OCI-LY7 (cell line): ENCODE results near the gene RYK. TPM values are rescaled to one million over a fixed set of nuclear protein-coding genes. Genes with fewer than 3 reads are reported as not detected.
A peak's percentile ranks its signal among the peaks of the same experiment; 100 is the strongest.

Experiments
- BruUV-seq: library from RNA; stranded (reverse); fragments of 400-500 nt; replicated peaks from 2 replicates; lab custom pipeline; 2021; lab: Mats Ljungman, UMichigan
- CTCF ChIA-PET: fragments of 300-600 bp; sonication (Branson Sonifier 250); formaldehyde crosslinking; loops from one replicate; lab custom pipeline; 2022; ENCODE audit warnings: antibody characterized with exemption; ENCODE audit not compliant: unreplicated experiment; lab: Charles Lee
- POLR2A ChIA-PET: fragments of 300-600 bp; sonication (Branson Sonifier 250); formaldehyde crosslinking; loops from one replicate; lab custom pipeline; 2022; ENCODE audit warnings: antibody characterized with exemption; lab: Charles Lee
- DNase-seq: peaks from one replicate; pipeline ENCODE4 v3.0.0-alpha.2; 2015; ENCODE audit warnings: low spot score
- H2AFZ ChIP-seq: fragments of 200-600 bp; sonication (generic), shearing (Covaris generic); 2 replicates; pipeline ENCODE4 v1.6.1; 2014; ENCODE audit warnings: mild to moderate bottlenecking, antibody characterized with exemption, low read length, moderate library complexity
- H3K27ac ChIP-seq: fragments of 200-600 bp; sonication (generic); 2 replicates; pipeline ENCODE4 v1.5.1; 2014; ENCODE audit warnings: mixed run types, low read depth, mild to moderate bottlenecking, moderate library complexity, low read length, inconsistent platforms; ENCODE audit not compliant: poor library complexity, severe bottlenecking
- H3K36me3 ChIP-seq: fragments of 200-600 bp; sonication (generic); 2 replicates; pipeline ENCODE4 v1.6.1; 2014; ENCODE audit warnings: mild to moderate bottlenecking, antibody characterized with exemption, low read length, moderate library complexity, mixed read lengths; ENCODE audit not compliant: insufficient read depth
- H3K4me1 ChIP-seq: fragments of 200-600 bp; sonication (generic); 2 replicates; pipeline ENCODE4 v1.5.1; 2014; ENCODE audit warnings: mild to moderate bottlenecking, low read length; ENCODE audit not compliant: insufficient read depth, poor library complexity, severe bottlenecking
- H3K4me2 ChIP-seq: fragments of 200-600 bp; sonication (generic); 2 replicates; pipeline ENCODE4 v1.6.1; 2014; ENCODE audit warnings: mild to moderate bottlenecking, low read length
- H3K4me3 ChIP-seq: fragments of 200-600 bp; sonication (generic); 2 replicates; pipeline ENCODE4 v1.5.1; 2014; ENCODE audit warnings: mild to moderate bottlenecking, low read depth, low read length; ENCODE audit not compliant: poor library complexity, severe bottlenecking
- H3K79me2 ChIP-seq: fragments of 200-600 bp; sonication (generic); 2 replicates; pipeline ENCODE4 v1.6.1; 2016; ENCODE audit warnings: low read depth, mild to moderate bottlenecking, low read length, moderate library complexity, mixed read lengths; ENCODE audit not compliant: insufficient read depth
- H3K9me2 ChIP-seq: fragments of 200-600 bp; sonication (generic); 2 replicates; pipeline ENCODE4 v1.6.1; 2016; ENCODE audit warnings: mild to moderate bottlenecking, low read length, mixed read lengths; ENCODE audit not compliant: insufficient read depth
- H3K9me3 ChIP-seq: fragments of 200-600 bp; sonication (generic); 2 replicates; pipeline ENCODE4 v1.6.1; 2014; ENCODE audit warnings: mild to moderate bottlenecking, mixed run types, low read length, mixed read lengths
- H4K20me1 ChIP-seq: fragments of 200-600 bp; sonication (generic); 2 replicates; pipeline ENCODE4 v1.6.1; 2014; ENCODE audit warnings: mild to moderate bottlenecking, antibody characterized with exemption, low read length, moderate library complexity, mixed read lengths; ENCODE audit not compliant: insufficient read depth
- EZH2phosphoT487 ChIP-seq: fragments of 200-600 bp; sonication (generic); IDR thresholded peaks from 2 replicates; pipeline ENCODE4 v1.6.1; 2018; ENCODE audit warnings: low read depth, borderline replicate concordance, mild to moderate bottlenecking, mixed run types, antibody characterized with exemption, low read length, moderate library complexity, mixed read lengths
- intact Hi-C: fragments of 100-400 bp; cut with micrococcal nuclease; formaldehyde crosslinking; loops from one replicate; pipeline ENCODE4 v1.10.0; 2022; ENCODE audit not compliant: unreplicated experiment
- total RNA-seq, 2 experiments: library from RNA; depleted of rRNA in 1 of 2; stranded (reverse); fragments of >200 nt in 1 of 2; shearing (Covaris generic) in 1 of 2; gene quantifications; 2 replicates each; pipeline ENCODE4 v1.2.3, GENCODE V29; 2014 to 2022
- TF ChIP-seq, protein P1 (sequence below): fragments of 200-600 bp; sonication (generic); conservative IDR thresholded peaks from 2 replicates; pipeline ENCODE4 v1.5.1; 2014; ENCODE audit warnings: mild to moderate bottlenecking, antibody characterized with exemption, low read length, moderate library complexity, mixed read lengths

RYK gene
- total RNA-seq, 2 experiments from 2014 or later: 24.8 to 25.5 TPM

GRCh38 chr3:134212967-134213665 lies 37.5 kb downstream of the RYK start:
- H3K9me2 ChIP-seq: no peaks in the 10 kb centered on the region
- H3K36me3 ChIP-seq: no peaks in the 10 kb centered on the region
- TF ChIP-seq, protein P1, sequence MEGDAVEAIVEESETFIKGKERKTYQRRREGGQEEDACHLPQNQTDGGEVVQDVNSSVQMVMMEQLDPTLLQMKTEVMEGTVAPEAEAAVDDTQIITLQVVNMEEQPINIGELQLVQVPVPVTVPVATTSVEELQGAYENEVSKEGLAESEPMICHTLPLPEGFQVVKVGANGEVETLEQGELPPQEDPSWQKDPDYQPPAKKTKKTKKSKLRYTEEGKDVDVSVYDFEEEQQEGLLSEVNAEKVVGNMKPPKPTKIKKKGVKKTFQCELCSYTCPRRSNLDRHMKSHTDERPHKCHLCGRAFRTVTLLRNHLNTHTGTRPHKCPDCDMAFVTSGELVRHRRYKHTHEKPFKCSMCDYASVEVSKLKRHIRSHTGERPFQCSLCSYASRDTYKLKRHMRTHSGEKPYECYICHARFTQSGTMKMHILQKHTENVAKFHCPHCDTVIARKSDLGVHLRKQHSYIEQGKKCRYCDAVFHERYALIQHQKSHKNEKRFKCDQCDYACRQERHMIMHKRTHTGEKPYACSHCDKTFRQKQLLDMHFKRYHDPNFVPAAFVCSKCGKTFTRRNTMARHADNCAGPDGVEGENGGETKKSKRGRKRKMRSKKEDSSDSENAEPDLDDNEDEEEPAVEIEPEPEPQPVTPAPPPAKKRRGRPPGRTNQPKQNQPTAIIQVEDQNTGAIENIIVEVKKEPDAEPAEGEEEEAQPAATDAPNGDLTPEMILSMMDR: peak; percentile 97
- TF ChIP-seq EZH2phosphoT487: no peak
- no peak overlapping the region for H3K4me2 ChIP-seq
- ChIA-PET CTCF (interaction anchor here (1.3 kb wide), 1 partner anchor 10 kb away, joined by 3 read pairs; no protein-coding TSS in a partner anchor), POLR2A (no interaction called here)
- no peak overlapping the region for H3K27ac ChIP-seq
- BruUV-seq: no TSS peak
- H4K20me1 ChIP-seq: no peaks in the 10 kb centered on the region
- no peaks in the 10 kb centered on the region for H3K4me1 ChIP-seq
- H3K79me2 ChIP-seq: no peaks in the 10 kb centered on the region
- peak; percentile 73 for DNase-seq
- intact Hi-C loops: loop anchor here (2.0 to 10.0 kb wide), 3 partner anchors 94 to 278 kb away; no protein-coding TSS in a partner anchor
- no peak overlapping the region for H3K4me3 ChIP-seq
- H2AFZ ChIP-seq: no peak overlapping the region
- no peaks in the 10 kb centered on the region for H3K9me3 ChIP-seq

DNA sequence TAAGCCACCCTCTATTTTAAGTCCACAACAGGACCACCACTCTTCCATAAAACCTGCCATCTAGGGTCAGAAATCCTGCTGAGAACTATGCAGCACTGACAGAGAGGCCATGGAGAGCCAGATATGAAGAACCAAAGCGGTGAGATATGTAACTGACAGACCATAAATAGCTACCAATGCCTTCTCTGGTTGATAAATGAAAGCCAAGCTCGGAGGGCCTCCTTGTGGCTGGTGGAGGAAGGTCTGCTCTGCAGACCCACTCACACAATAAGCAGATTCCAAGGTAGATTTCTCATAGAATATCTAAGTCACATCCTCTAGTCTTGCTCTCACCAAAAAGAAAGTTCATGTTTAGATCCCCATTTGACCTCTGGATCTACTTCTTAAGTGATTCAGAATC lies 38.9 kb downstream of the RYK start:
- no peak for TF ChIP-seq EZH2phosphoT487
- TF ChIP-seq, protein P1: peak; percentile 65
- CTCF ChIA-PET: interaction anchor here (0.6 to 1.3 kb wide), 2 partner anchors 9 to 848 kb away, joined by 3 read pairs; no protein-coding TSS in a partner anchor
- H3K27ac ChIP-seq: no peak overlapping the region
- no peak overlapping the region for H3K4me2 ChIP-seq
- H2AFZ ChIP-seq: no peak overlapping the region
- H3K9me3 ChIP-seq: no peaks in the 10 kb centered on the region
- no peaks in the 10 kb centered on the region for H3K9me2 ChIP-seq
- peak; percentile 23 for DNase-seq
- BruUV-seq: no TSS peak
- no peaks in the 10 kb centered on the region for H3K79me2 ChIP-seq
- POLR2A ChIA-PET: interaction anchor here (0.6 kb wide), 1 partner anchor 231 kb away, joined by 3 read pairs; no protein-coding TSS in a partner anchor
- no peaks in the 10 kb centered on the region for H4K20me1 ChIP-seq
- intact Hi-C loops: loop anchor here (2.0 to 10.0 kb wide), 3 partner anchors 96 to 277 kb away; no protein-coding TSS in a partner anchor
- H3K4me1 ChIP-seq: no peaks in the 10 kb centered on the region
- H3K36me3 ChIP-seq: no peaks in the 10 kb centered on the region
- H3K4me3 ChIP-seq: no peak overlapping the region

DNA sequence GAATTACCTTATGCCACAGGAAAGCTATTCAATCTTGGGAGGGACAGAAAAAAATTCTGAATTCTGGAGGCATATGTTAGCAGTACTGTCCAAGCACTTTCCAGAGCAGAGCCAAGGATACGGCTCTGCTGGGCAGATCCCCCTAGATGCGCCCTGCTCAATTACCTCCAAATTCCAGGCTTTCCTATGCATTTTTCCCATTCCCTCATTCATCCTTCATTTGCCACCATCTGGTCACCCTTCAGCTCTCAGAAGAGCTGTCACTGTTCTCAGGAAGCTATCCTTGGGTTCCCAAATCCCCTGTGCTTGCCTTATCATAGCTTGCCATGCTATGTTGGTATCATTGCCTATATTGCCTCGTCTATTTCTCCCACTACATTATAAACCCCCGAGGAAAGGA lies 45.2 kb downstream of the RYK start:
- Histone ChIP-seq H3K36me3 (peaks cover 4% of the 10 kb centered on the region; the same call in 1 of the 2 replicates), H3K27ac (no peak overlapping the region), H3K4me2 (no peak overlapping the region), H3K9me3 (no peaks in the 10 kb centered on the region), H3K79me2 (no peaks in the 10 kb centered on the region), H3K4me3 (no peak overlapping the region), H4K20me1 (no peaks in the 10 kb centered on the region), H3K9me2 (no peaks in the 10 kb centered on the region), H2AFZ (no peak overlapping the region), H3K4me1 (no peaks in the 10 kb centered on the region)
- ChIA-PET CTCF (no interaction called here), POLR2A (no interaction called here)
- no peak for DNase-seq
- TF ChIP-seq, protein P1: no peak
- TF ChIP-seq EZH2phosphoT487: no peak
- no TSS peak for BruUV-seq
- intact Hi-C loops: no loop called here
